Omental fat pad (tissue), 4 donors: ENCODE results near the gene PTPRM. TPM values are rescaled to one million over a fixed set of nuclear protein-coding genes. Genes with fewer than 3 reads are reported as not detected.

Experiments
- ATAC-seq: fragments of 150-250 bp; one replicate; pipeline ENCODE4 v1.9.1; 2016; ENCODE audit warnings: mild to moderate bottlenecking, moderate library complexity; ENCODE audit not compliant: low FRiP score
- DNase-seq: peaks from one replicate; pipeline ENCODE4 v3.0.0-alpha.2; 2019; ENCODE audit warnings: low spot score
- CTCF ChIP-seq, 3 donors: fragments of 450-650 bp; IDR thresholded peaks; one replicate each; pipeline ENCODE4 v1.5.1; 2016 to 2017; ENCODE audit warnings: antibody characterized with exemption in 3 of 3, mild to moderate bottlenecking in 3 of 3, moderate library complexity in 2 of 3
- total RNA-seq, 4 donors: library from RNA; depleted of rRNA; stranded (reverse); fragments of >200 nt; gene quantifications; one replicate each; pipeline ENCODE4 v1.1.0, GENCODE V29; 2016

Gene PTPRM
- total RNA-seq, 4 donors from 2014 or later, result 64.8 to 238 (median 144) TPM

- DNase-seq (no peak), ATAC-seq (no peak)
- no peak for TF ChIP-seq CTCF (IDR thresholded peaks at IDR 0.05)
Measured at GRCh38 chr18:7532942-7533341, 34.2 kb upstream of the PTPRM start.

DNA sequence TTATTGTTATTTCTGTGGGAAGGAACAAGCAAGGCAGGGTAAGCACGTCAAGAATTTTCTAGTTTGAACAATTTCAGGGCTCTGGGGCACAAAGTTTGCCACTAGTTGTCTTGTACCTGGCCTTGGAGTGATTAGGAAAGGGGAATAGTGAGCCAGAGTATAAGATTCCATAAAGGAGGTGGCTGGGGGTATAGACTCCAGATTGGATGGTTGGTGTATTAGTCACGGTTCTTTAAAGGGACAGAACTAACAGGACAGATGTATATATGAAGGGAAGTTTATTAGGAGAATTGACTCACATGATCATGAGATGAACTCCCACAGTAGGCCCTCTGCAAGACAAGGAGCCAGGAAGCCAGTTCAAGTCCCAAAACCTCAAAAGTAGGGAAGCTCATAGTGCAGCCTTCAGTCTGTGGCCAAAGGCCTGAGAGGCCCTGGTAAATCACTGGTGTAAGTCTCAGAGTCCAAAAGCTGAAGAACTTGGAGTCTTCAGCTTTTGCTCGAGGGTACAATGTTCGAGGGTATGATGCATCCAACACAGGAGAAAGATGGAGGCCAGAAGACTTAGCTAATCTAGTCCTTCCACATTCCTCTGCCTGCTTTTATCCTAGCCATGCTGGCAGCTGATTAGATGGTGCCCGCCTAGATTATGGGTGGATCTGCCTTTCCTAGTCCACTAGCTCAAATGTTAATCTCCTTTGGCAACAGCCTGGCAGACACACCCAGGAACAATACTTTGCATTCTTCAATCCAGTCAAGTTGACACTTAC, 31.5 kb upstream of the PTPRM start:
- no peak for TF ChIP-seq CTCF (IDR thresholded peaks at IDR 0.05)
- ATAC-seq, result no peak
- no peak for DNase-seq

GRCh38 chr18:7537145-7537544, 30.0 kb upstream of the PTPRM start:
- TF ChIP-seq CTCF (IDR thresholded peaks at IDR 0.05), result no peak
- no peak for DNase-seq
- no peak for ATAC-seq

- ATAC-seq (no peak), DNase-seq (no peak)
- TF ChIP-seq CTCF (IDR thresholded peaks at IDR 0.05), result no peak
Measured at GRCh38 chr18:7541835-7542234, 25.3 kb upstream of the PTPRM start.

DNA sequence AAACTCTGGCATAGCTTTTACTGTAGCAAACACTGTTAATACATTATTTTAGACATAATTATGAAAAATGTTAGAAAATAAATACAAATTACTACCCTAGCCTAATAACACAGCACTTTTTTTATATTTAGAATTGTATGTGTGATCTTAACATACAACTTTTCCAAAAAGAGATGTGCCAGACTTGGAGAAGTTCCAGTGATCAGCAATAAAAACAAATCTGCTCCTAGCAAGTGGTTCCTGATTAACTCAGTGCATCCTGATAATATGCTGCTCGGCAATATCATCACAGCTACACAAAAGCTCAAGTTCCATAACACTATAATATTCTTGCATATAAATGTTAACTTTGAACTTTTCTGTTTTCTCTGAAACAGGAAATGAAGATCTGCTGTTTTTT, 22.4 kb upstream of the PTPRM start:
- no peak for ATAC-seq
- no peak for DNase-seq
- no peak for TF ChIP-seq CTCF (IDR thresholded peaks at IDR 0.05)

DNA sequence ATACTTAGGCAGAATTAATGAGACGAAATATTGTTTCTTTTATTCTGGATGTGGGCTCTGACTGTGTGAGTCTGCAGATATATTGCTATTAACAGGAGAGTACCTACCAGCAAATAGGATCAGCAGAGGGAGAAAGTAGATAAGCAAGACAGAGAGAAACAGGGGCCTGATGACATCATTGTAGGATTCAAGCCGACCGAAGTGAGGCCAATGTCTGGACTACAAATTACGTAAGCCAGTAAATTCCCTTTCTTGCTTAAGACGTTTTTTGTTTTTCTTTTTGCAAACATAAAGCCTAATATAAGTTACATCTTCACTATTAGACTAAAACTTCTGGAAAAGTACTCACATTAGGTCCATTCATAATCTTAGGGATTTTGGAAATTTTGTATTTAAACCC, 21.4 kb upstream of the PTPRM start:
- ATAC-seq (no peak), DNase-seq (no peak)
- TF ChIP-seq CTCF (IDR thresholded peaks at IDR 0.05), result no peak

GRCh38 chr18:7548221-7548620, 18.9 kb upstream of the PTPRM start:
- TF ChIP-seq CTCF (IDR thresholded peaks at IDR 0.05), result no peak
- DNase-seq (no peak), ATAC-seq (no peak)
